ENCODE data around the gene AACS. TPM values are rescaled to one million over a fixed set of nuclear protein-coding genes. Genes with fewer than 3 reads are reported as not detected.

AACS gene
- polyA plus RNA-seq, 1 experiment = 18.0 TPM

DNA sequence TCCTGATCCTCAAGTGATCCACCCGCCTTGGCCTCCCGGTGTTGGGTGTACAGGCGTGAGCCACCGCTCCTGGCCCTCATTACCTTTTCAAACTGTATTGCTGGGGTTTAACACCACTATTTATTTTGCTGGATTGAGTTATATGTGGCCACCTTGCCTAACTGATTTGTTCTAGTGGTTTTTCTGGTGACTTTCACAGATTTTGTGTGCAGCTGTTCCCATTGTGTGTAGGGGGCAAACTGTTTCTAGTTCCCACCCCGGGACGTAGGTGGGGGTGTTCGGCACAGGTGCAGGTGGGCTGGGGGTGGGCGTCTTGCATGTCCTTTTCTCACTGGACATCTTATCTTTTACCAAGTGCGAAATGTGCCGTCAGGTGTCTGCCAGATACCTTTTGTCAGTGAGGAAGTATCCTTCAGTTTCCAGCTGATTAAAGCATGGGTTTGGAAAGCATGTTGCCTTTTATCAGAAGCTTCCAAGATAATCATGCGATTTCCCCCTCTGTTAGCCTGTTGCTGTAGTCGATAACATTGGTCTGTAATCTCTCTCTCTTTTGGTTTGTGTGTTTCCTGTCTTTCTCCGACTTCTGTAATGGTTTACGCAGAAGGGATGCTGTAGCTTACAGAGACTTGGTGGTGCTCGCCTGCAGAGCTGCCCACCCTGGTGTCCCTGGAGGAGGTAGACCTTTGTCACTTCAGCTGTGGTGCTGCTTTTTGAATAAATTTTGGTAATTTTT is 33.6 kb downstream of the AACS start:
- CTCF ChIA-PET = no interaction called here
- Histone ChIP-seq H3K27ac (ENCODE audit: low read depth, low read length) (no peak overlapping the region), H3K4me3 (ENCODE audit: low read depth, low read length) (no peak overlapping the region), H3K9me3 (ENCODE audit: control insufficient read depth, insufficient read depth, low read length) (no peaks in the 10 kb centered on the region), H3K27me3 (ENCODE audit: control insufficient read depth, insufficient read depth, low read length) (no peaks in the 10 kb centered on the region)
- TF ChIP-seq, protein P1, sequence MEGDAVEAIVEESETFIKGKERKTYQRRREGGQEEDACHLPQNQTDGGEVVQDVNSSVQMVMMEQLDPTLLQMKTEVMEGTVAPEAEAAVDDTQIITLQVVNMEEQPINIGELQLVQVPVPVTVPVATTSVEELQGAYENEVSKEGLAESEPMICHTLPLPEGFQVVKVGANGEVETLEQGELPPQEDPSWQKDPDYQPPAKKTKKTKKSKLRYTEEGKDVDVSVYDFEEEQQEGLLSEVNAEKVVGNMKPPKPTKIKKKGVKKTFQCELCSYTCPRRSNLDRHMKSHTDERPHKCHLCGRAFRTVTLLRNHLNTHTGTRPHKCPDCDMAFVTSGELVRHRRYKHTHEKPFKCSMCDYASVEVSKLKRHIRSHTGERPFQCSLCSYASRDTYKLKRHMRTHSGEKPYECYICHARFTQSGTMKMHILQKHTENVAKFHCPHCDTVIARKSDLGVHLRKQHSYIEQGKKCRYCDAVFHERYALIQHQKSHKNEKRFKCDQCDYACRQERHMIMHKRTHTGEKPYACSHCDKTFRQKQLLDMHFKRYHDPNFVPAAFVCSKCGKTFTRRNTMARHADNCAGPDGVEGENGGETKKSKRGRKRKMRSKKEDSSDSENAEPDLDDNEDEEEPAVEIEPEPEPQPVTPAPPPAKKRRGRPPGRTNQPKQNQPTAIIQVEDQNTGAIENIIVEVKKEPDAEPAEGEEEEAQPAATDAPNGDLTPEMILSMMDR (IDR thresholded peaks at IDR 0.05; ENCODE audit: low read depth, low read length) = no peak
- POLR2A ChIA-PET = interaction anchor here (0.7 kb wide), 1 partner anchor 1341 kb away, joined by 4 read pairs; no protein-coding TSS in a partner anchor
- DNase-seq (ENCODE audit: low read depth, low spot score) = no peak

DNA sequence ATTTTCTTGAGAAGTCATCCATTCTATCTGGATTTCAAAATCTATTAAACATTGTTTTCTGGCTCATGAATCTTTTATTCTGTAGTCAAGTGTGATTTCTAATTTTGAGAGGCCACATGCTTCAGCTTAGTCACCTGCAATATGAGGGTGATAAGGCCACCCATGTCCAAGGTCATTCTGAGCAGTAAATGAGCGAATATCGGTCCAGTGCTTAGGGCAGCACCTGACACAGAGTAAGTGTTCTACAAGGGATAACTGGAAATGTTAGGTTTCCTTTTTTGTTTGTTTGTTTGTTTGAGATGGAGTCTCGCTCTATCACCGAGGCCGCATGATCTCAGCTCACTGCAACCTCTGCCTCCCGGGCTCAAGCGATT is 34.2 kb downstream of the AACS start:
- POLR2A ChIA-PET = no interaction called here
- CTCF ChIA-PET = no interaction called here

DNA sequence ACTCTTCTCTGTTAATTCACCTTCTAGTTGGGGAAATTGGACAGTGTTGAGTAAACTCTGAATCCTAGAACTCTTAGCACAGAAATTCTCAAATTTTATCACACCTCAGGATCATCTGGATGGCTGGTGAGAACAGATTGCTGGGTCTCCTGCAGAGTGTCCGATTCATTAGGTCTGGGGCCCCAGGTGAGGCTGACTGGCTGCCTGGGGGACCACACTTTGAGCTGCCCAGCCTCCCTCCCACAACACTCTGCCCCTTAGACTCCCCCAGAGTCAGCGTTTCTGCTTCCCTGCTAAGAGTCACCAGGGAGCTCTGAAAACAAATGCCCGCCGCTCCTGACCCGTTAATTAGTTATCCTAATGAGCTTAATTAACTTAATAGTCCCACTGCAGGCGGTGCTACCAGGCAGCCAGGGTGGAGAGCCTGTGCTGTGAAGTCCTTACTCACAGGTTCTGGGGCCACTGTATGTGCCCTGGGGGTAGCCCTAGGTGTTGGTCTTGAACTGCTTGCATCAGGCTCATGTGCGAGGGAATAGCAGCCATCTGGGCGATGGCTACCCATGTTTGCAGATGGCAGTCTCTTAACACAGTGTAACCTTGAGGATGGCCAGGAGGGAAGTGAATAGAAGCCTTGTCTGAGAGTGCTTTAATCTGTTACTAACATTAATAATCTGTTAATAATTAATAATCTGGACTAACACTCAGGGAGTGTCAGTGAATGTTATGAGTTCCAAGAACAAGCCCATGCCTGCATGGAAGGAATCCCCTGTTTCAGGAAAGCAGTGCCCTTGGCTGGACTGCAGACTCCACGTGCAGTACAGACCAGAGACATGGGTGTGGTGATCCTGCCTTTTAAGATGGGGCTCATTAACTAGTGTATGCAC is 35.6 kb downstream of the AACS start:
- ChIA-PET POLR2A (no interaction called here), CTCF (no interaction called here)
- Histone ChIP-seq H3K27me3 (ENCODE audit: control insufficient read depth, insufficient read depth, low read length) (no peaks in the 10 kb centered on the region), H3K4me3 (ENCODE audit: low read depth, low read length) (no peak overlapping the region), H3K9me3 (ENCODE audit: control insufficient read depth, insufficient read depth, low read length) (no peaks in the 10 kb centered on the region), H3K27ac (ENCODE audit: low read depth, low read length) (no peak overlapping the region)
- DNase-seq (ENCODE audit: low read depth, low spot score) = no peak
- TF ChIP-seq, protein P1 (IDR thresholded peaks at IDR 0.05; ENCODE audit: low read depth, low read length) = no peak

More for the DNA sequence above, 34.2 kb downstream of the AACS start:
- no peak for DNase-seq (ENCODE audit: low read depth, low spot score)
- Histone ChIP-seq H3K4me3 (ENCODE audit: low read depth, low read length) (no peak overlapping the region), H3K9me3 (ENCODE audit: control insufficient read depth, insufficient read depth, low read length) (no peaks in the 10 kb centered on the region), H3K27ac (ENCODE audit: low read depth, low read length) (no peak overlapping the region), H3K27me3 (ENCODE audit: control insufficient read depth, insufficient read depth, low read length) (no peaks in the 10 kb centered on the region)
- TF ChIP-seq, protein P1 (IDR thresholded peaks at IDR 0.05; ENCODE audit: low read depth, low read length) = no peak

DNA sequence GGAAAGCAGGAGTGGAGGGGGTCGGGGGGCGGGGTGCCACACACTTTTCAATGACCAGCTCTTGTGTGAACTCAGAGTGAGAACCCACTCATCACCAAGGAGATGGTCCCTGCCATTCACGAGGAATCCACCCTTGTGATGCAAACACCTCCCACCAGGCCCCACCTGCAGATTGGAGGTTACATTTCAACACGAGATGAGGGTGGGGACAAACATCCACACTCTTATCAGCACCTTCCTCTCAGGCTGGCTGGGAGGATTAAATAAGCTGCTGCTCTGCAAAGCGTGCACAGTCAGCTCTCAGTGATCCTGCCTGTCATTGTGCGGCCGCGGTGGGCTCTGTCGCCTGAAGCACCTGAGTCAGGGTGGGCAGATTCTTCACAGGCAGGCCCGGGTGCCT is 39.7 kb downstream of the AACS start:
- ChIA-PET CTCF (no interaction called here), POLR2A (no interaction called here)

More for the DNA sequence above, 39.7 kb downstream of the AACS start:
- Histone ChIP-seq H3K4me3 (ENCODE audit: low read depth, low read length) (no peak overlapping the region), H3K27me3 (ENCODE audit: control insufficient read depth, insufficient read depth, low read length) (no peaks in the 10 kb centered on the region), H3K27ac (ENCODE audit: low read depth, low read length) (no peak overlapping the region), H3K9me3 (ENCODE audit: control insufficient read depth, insufficient read depth, low read length) (no peaks in the 10 kb centered on the region)
- TF ChIP-seq, protein P1 (IDR thresholded peaks at IDR 0.05; ENCODE audit: low read depth, low read length) = no peak
- DNase-seq (ENCODE audit: low read depth, low spot score) = no peak
